GM12891 (cell line): ENCODE results near the gene ANKFN1.

Experiments
- POLR2A ChIP-seq: IDR thresholded peaks from 2 replicates; pipeline ENCODE4 v1.6.1; 2011; ENCODE audit warnings: low read depth, low read length, control low read depth
- POLR2AphosphoS5 ChIP-seq: IDR thresholded peaks from 2 replicates; pipeline ENCODE4 v1.6.1; 2011; ENCODE audit warnings: low read depth, low read length, control low read depth
- SPI1 ChIP-seq: IDR thresholded peaks from 2 replicates; pipeline ENCODE4 v1.6.1; 2011; ENCODE audit warnings: low read depth, low read length, control low read depth

- TF ChIP-seq POLR2AphosphoS5 (no peak), SPI1 (no peak), POLR2A (no peak)
These were observed 315.6 kb downstream of the ANKFN1 start for GRCh38 chr17:56468840-56469239.
